ENCODE data around the gene CD1D.
"Not testable (repeated sequence)": the region's sequence is repeated elsewhere in the genome, so short reads cannot be mapped to it uniquely, and the experiment has no call there.

The CD1D gene

GRCh38 chr1:158176399-158176798, 4.3 kb upstream of the CD1D start:
- DNase-seq (ENCODE audit: low read depth in 1 of 2, low spot score in 1 of 2), result no peak

- DNase-seq (ENCODE audit: low read depth in 1 of 2, low spot score in 1 of 2), result not testable (repeated sequence)
These were observed 3.6 kb upstream of the CD1D start for GRCh38 chr1:158176849-158177699.

GRCh38 chr1:158177700-158178450, 2.8 kb upstream of the CD1D start:
- DNase-seq (ENCODE audit: low read depth in 1 of 2, low spot score in 1 of 2), result no peak

GRCh38 chr1:158179301-158180041, 1.2 kb upstream of the CD1D start:
- DNase-seq (ENCODE audit: low read depth in 1 of 2, low spot score in 1 of 2), result no peak

- DNase-seq (ENCODE audit: low read depth in 1 of 2, low spot score in 1 of 2), result no peak
These were observed 855 bp downstream of the CD1D start for GRCh38 chr1:158181577-158181922.

- no peak for DNase-seq (ENCODE audit: low read depth in 1 of 2, low spot score in 1 of 2)
These were observed 5.1 kb downstream of the CD1D start for GRCh38 chr1:158185770-158186169.

- no peak for DNase-seq (ENCODE audit: low read depth in 1 of 2, low spot score in 1 of 2)
These were observed 5.5 kb downstream of the CD1D start for GRCh38 chr1:158186180-158186579.

- DNase-seq (ENCODE audit: low read depth in 1 of 2, low spot score in 1 of 2), result no peak
These were observed 7.9 kb downstream of the CD1D start for GRCh38 chr1:158188611-158189010.

- DNase-seq (ENCODE audit: low read depth in 1 of 2, low spot score in 1 of 2), result no peak
These were observed 8.9 kb downstream of the CD1D start for GRCh38 chr1:158189624-158190023.

- no peak for DNase-seq (ENCODE audit: low read depth in 1 of 2, low spot score in 1 of 2)
These were observed 10.6 kb downstream of the CD1D start for GRCh38 chr1:158191299-158191698.

- DNase-seq (ENCODE audit: low read depth in 1 of 2, low spot score in 1 of 2), result no peak
These were observed 15.8 kb downstream of the CD1D start for GRCh38 chr1:158196461-158196860.

- DNase-seq (ENCODE audit: low read depth in 1 of 2, low spot score in 1 of 2), result no peak
These were observed 19.2 kb downstream of the CD1D start for GRCh38 chr1:158199849-158200248.

GRCh38 chr1:158200527-158200926, 19.8 kb downstream of the CD1D start:
- no peak for DNase-seq (ENCODE audit: low read depth in 1 of 2, low spot score in 1 of 2)

- DNase-seq (ENCODE audit: low read depth in 1 of 2, low spot score in 1 of 2), result no peak
These were observed 23.2 kb downstream of the CD1D start for GRCh38 chr1:158203693-158204457.

- no peak for DNase-seq (ENCODE audit: low read depth in 1 of 2, low spot score in 1 of 2)
These were observed 23.7 kb downstream of the CD1D start for GRCh38 chr1:158204458-158204827.

GRCh38 chr1:158208586-158209116, 28.0 kb downstream of the CD1D start:
- no peak for DNase-seq (ENCODE audit: low read depth in 1 of 2, low spot score in 1 of 2)

- DNase-seq (ENCODE audit: low read depth in 1 of 2, low spot score in 1 of 2), result no peak
These were observed 31.6 kb downstream of the CD1D start for GRCh38 chr1:158212320-158212719.

- DNase-seq (ENCODE audit: low read depth in 1 of 2, low spot score in 1 of 2), result not testable (repeated sequence)
These were observed 42.8 kb downstream of the CD1D start for GRCh38 chr1:158223445-158223844.

- no peak for DNase-seq (ENCODE audit: low read depth in 1 of 2, low spot score in 1 of 2)
These were observed 47.4 kb downstream of the CD1D start for GRCh38 chr1:158227904-158228623.

All from stimulated activated CD4-positive, alpha-beta T cell treated with anti-CD3 and anti-CD28 coated beads, Interleukin-15, amount 100 ng/mL, for 1 hour (primary cell).